ENCODE measurements around the gene PSMA1.

DNA sequence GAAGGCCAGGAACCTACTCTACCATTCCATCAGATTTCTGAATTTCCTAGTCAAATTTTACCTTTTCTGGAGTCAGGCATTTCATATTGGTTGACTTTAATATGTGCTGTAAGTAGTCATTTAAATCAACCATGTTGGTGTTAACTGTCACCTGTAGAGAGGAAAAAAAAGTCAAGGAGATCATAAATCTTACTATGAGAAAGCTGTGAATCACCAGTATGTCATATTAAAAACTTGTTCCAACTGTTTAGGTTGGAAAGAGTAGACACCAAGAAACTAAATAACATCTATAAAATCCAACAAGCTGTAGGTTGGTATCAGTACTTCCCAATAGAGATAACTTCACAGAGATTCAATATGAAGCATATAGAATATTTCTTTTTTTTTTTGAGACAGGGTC, 60.0 kb downstream of the PSMA1 start:
- TF ChIP-seq, protein P1, sequence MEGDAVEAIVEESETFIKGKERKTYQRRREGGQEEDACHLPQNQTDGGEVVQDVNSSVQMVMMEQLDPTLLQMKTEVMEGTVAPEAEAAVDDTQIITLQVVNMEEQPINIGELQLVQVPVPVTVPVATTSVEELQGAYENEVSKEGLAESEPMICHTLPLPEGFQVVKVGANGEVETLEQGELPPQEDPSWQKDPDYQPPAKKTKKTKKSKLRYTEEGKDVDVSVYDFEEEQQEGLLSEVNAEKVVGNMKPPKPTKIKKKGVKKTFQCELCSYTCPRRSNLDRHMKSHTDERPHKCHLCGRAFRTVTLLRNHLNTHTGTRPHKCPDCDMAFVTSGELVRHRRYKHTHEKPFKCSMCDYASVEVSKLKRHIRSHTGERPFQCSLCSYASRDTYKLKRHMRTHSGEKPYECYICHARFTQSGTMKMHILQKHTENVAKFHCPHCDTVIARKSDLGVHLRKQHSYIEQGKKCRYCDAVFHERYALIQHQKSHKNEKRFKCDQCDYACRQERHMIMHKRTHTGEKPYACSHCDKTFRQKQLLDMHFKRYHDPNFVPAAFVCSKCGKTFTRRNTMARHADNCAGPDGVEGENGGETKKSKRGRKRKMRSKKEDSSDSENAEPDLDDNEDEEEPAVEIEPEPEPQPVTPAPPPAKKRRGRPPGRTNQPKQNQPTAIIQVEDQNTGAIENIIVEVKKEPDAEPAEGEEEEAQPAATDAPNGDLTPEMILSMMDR (IDR thresholded peaks at IDR 0.05; ENCODE audit: low read length), result no peak
- TF ChIP-seq EZH2 (optimal IDR thresholded peaks at IDR 0.05; ENCODE audit: low read depth, low read length), result no peak
- no peak for TF ChIP-seq EZH2phosphoT487 (IDR thresholded peaks at IDR 0.05; ENCODE audit: low read length)
